GM18519 (cell line): ENCODE data around the gene GRHPR.
"Not testable (repeated sequence)": the region's sequence is repeated elsewhere in the genome, so short reads cannot be mapped to it uniquely, and the experiment has no call there.

Experiments used
- ATAC-seq: cut with Tn5 transposase; IDR thresholded peaks from one replicate; pipeline ENCODE4 v1.9.1; 2021; ENCODE audit warnings: mild to moderate bottlenecking, moderate library complexity; ENCODE audit not compliant: unreplicated experiment, low FRiP score

Gene GRHPR

DNA sequence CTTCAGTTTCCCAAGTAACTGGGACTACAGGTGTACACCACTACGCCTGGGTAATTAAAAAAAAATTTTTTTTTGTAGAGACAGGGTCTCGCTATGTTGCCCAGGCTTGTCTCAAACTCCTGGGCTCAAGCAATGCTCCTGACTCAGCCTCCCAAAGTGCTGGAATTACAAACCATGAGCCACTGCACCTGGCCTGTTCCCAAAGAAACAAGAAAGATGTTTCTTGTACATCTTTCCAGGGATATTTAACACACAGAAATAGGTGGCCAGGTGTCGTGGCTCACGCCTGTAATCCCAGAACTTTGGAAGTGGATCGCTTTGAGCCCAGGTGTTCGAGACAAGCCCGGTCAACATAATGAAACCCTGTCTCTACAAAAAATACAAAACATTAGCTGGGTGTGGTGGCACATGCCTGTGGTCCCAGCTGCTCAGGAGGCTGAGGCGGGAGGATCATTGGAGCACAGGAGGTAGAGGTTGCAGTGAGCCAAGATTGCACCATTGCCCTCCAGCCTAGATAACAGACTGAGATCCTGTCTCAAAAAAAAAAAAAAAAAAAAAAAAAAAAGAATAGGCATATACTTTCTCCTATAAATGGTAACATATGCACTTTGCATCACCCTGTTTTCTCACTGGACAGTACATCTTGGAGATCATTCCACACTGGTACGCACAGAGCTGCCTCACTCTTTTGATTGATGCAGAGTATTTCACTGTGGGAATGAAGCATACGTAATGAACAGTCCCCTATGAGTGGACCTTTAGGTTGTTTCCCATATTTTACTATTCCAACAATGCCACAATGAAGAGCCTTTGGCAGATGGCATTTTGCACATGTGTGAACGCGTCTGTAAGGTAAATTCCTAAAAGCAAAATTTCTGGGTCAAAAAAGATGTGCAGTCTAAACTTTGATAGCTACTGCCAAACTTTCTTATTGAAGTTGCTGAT lies 2.0 kb upstream of the GRHPR start:
- ATAC-seq, result no peak

DNA sequence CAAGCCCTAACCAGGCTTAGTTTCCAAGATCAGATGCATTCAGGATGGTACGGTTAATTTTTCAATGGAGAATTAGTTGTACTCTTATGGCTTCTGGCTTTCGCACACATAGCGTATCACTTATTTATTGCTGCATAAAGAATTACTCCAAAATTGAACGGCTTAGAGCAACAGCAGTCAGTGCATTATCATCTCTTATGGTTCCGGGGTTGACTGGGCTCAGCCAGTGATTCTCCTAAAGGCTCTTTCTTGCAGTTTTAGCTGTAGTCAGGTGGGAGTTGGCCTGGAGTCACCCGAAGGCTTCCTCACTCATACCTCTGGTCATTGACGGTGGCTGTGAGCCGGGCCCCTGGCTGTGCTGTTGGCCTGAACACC lies 595 bp upstream of the GRHPR start:
- ATAC-seq, result no peak

DNA sequence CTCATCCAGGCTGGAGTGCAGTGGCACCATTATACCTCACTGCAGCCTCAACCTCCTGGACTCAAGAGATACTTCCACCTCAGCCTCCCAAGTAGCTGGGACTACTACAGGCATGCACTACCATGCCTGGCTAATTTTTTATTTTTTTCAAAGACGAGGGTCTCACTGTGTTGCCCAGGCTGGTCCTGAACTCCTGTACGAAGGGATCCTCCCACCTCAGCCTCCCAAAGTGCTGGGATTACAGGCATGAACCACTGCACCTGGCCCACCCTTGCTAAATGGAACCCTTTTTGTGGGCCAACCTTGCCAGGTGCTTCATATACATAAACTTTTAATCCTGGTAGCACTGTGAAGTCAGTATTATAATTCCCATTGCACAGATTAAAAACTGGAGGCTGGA lies 1.0 kb downstream of the GRHPR start:
- no peak for ATAC-seq

DNA sequence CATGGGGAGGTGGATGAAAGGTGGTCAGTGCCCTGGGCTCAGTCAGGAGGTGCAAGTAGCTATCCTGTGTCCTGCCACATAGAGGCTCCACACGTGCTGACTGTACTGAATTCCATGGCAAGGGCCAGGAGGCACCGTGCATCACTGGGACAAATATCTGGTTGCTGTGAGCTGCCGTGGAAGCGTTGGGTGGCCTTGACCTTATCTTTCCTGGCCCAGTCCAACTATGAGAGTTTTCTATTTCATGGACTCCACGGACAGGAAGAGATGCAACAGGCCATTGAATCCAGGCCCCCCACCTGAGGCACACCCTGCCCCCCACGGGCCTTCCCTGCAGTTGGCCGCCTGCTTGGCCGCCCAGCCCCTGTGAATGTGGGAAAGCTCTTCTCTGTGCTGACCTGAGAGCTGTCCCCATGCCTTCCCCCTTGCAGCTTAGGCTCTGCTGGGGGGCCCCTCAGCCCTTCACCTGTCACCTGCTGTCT lies 1.7 kb downstream of the GRHPR start:
- ATAC-seq, result no peak

DNA sequence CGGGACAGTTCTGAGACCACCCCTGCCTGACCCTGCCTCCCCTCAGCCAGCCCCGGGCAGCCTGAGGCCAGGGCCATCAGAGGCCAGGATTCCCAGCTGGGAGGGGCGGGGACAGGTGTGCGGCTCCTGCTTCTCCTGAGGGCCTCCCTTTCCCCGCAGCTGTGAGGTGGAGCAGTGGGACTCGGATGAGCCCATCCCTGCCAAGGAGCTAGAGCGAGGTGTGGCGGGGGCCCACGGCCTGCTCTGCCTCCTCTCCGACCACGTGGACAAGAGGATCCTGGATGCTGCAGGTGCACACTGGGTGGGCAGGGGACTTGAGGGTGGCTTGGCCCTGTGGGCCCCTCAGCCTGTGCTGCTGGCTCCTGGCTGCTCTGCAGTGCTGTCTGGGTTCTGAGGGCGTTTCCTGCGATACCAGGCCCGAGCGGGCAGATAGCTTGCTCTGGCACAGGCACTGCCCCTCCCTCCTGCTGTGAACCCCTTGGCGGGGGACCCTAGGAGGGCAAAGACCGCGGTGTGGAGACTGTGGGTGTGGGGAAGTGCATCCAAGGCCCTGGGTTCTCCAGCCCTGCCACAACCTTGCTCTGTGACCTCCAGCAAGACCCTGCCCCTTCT lies 2.3 kb downstream of the GRHPR start:
- no peak for ATAC-seq

DNA sequence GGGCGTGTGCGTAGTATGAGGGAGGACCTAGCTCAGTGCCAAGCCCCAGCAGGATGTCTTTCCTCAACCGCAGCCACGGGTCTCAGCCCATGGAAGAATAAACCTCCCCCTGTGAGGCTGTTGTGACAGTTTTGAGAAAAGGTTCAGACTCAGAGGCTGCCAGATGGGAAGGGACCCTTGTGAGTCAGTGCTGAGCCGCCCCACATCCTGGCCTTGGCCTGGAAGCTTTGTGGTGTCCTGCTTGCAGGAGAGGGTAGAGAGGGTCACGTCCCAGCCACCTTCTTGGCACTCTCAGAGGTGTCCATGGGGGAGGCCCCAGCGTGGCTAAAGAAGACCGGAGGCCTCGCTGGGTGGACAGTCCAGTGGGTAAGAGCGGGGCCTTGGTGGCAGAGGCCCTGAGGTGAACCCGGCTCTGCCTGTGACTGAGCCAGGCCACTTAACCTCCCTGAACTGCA lies 2.8 kb downstream of the GRHPR start:
- ATAC-seq, result no peak

DNA sequence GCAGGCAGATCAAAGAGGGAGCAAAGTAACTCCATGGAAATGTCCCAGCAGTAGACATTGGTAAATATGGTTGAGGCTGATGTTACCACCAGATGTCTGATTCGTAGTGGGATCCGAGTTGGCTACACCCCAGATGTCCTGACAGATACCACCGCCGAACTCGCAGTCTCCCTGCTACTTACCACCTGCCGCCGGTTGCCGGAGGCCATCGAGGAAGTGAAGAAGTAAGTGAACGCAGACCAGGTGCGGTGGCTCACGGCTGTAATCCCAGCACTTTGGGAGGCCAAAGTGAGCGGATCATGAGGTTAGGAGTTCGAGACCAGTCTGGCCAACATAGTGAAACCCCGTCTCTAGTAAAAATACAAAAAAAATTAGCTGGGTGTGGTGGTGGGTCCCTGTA lies 3.9 kb downstream of the GRHPR start:
- not testable (repeated sequence) for ATAC-seq

DNA sequence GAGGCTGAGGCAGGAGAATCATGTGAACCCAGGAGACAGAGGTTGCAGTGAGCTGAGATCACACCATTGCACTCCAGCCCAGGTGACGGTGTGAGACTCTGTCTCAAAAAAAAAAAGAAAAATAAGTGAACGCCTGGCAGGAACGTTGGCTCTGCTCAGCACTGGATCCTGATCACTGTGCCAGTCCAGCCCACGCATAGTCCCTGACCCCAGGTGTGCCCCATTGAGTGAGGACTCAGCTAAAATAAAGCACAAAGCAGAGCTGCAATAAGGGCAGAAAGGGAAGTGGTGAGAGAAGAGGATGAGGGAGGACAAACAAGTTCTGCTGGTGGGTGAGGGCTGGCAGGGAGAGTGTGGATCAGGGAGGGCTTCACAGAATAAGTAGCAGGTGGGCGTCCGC lies 4.3 kb downstream of the GRHPR start:
- ATAC-seq, result no peak

DNA sequence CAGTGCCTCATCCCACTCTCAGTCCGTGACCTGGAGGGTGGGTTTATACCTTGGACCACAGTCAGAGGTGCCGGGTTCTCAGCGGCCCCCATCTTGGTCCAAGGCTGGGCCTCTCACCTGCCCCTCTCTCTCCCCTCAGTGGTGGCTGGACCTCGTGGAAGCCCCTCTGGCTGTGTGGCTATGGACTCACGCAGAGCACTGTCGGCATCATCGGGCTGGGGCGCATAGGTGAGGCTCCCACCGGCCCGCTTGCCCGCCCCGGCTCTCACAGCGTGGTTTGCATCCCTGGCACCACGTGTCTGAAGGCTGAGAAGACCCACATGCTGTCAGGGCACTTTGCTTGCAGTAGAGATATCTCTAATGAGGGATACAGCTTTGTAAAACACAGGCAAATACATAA lies 5.8 kb downstream of the GRHPR start:
- ATAC-seq, result no peak

DNA sequence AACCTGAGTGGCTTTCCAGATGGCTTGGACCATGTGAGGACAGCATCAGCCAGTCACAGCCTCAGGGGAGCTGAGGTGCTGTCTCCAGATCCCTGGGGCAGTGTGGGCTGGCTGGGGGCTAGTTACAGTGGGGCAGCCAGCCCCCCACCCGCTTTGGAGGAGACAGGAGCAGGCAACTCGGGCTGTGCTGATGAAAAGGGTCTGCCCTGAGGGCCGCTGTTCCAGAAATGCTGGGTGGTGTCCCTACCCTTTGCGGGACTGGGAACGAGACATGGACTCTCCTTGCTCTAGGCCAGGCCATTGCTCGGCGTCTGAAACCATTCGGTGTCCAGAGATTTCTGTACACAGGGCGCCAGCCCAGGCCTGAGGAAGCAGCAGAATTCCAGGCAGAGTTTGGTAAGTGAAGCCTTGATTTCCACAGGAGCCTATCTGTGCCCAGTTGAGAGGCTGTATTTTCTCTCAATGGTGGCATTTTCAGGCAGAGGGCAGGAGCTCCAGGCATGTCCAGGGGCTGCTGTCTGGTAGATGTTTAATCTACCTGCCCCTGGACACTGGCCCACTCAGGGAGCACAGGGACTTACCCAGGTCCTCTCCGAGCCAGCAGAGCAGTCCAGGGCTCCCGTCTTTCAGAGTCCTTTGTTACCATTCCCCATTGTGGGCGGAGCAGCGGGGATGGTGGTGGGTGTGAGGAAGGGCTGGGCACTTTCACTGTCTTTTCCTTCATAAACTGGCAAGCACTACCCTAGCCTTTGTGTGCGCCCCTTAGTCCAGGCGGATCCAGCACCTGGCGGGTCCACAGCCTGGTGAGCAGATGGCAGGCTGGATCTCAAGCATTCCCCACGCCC lies 7.2 kb downstream of the GRHPR start:
- ATAC-seq, result no peak

DNA sequence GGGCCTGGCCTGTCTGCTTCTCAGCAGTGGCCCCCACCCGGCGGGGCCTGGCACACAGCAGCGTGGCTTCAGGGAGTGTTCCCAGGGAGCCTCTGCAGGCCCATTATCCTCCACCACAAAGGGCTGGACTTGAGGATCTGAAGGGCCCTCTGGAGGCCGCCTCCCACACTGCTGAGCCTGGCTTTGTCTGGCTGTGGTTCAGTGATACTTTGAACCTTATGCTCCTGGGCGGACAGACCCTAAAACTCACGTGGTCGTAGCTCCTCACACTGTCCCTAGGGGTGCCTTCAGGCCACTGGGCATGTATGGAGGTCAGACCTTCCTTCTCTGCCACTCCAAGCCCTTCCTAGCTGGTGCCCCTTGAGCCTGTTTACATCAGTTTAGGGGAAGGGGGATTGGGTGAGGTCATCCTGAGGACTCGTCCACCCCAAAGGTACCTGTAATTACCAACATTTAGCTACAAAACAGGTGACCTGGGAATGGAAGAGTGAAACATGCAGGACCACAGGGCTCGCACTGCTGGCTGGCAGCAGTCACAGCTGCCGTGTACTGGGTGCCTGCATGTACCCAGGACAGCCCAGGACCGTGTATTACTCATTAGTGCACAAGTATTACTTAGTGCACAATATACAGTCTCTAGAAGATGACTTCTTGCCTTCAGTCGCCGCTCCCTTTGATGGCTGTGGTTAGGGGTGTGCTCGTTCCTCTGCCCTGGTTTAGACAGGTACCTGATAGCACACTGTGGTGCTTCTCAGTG lies 8.5 kb downstream of the GRHPR start:
- ATAC-seq, result no peak

DNA sequence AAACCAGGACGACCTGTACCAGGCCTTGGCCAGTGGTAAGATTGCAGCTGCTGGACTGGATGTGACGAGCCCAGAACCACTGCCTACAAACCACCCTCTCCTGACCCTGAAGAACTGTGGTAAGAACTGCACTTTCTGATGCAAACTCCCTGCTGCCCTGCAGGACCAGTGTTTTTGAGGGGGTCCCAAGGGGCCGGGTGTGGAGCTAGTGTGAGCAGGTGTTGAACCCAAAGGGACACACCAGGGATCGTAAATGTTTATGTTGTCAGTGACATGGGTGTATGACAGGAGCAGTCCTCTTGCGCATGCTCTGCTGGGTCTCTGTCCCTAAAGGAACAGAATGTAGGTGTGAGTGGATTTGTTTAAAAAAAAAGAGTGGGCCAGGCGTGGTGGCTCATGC lies 9.5 kb downstream of the GRHPR start:
- ATAC-seq, result no peak

DNA sequence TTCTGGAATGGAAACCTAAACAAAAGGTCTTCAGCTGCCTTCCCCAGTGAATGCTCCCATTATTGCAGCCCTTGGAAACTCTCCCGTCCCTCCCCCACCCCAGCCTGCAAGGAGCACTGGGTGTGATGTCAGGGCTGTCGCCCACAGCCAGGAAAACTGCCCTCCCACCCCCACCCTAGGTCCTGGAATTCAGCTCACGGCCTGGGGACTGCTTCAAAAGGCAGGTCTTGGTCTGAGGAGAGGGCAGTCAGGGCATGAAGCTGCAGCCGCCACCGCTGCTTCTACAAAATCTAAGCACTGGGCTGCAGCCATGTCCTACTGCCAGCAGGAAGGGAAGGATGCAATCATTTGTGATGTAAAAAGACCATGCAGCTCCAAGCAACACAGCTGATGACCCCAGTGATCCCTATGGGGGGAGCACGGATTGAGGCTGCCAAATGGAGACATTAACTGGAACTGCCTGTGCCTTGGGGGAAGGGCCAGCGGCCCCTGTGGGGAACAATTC lies 11.4 kb downstream of the GRHPR start:
- no peak for ATAC-seq

DNA sequence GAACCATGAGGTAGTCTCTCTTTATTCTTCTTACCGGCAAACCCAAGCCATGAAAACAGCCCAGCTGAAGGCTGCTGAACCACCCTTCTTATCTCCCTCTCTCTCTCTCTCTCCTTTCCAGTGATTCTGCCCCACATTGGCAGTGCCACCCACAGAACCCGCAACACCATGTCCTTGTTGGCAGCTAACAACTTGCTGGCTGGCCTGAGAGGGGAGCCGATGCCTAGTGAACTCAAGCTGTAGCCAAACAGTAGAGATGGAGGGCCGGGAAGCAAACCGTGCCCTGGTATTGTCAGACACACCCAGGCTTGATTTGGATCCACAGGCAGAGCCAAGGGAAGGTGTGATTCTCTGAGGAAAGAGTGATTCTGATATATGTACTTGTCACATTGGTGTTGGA lies 14.0 kb downstream of the GRHPR start:
- ATAC-seq, result no peak

DNA sequence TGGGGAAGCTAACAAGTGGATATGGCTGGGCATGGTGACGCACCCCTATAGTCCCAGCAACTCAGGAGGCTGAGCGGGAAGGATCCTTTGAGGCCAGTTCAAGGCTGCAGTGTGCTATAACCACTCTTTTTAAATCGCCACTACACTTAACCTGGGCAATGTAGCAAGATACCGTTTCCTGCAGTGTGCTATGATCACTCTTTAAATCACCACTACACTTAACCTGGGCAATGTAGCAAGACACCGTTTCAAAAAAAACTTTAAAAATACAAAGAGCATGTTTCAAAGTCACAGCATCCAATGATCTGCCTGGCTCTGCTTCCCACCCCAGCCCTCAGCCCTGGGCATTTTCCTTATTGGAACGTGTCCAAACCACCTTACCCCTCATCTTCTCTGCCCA lies 14.5 kb downstream of the GRHPR start:
- ATAC-seq, result no peak

DNA sequence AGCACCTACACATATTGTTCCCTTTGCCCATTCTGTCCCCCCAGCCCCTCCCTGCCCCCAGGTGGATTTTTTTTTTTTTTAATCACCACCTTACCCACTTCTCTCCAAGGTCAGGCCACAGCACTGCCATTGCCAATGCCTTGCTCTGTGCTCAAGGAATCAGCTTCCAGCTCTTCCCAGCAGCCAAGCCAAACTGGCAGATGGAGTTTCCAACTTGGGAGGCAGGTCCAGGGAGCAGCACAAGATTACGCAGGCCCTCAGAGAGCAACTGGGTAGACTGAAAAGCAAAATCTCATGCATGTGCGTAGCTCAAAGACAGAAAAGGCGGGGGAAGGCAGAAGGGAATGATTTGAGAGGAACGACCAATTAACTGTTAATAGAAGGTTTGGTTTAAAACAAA lies 15.1 kb downstream of the GRHPR start:
- ATAC-seq, result no peak

DNA sequence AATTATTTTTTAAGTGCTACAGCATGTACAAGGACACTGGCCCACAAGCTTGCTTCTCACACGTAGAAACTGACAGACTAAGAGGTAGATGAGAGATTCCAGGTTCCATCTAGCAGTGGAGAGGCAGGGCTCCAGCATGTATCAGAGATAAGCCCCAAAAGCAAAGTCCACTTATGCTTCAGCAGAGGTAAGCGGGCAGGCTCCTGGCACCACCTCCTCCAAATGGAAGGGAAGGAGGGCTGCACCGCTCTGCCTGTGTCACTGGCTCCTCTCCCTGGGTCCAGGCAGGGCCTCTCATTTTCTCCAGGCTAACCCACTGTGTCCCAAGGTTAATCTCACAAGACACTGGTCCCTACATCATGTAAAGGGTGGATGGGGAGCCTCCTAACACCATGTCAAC lies 15.9 kb downstream of the GRHPR start:
- ATAC-seq, result no peak

DNA sequence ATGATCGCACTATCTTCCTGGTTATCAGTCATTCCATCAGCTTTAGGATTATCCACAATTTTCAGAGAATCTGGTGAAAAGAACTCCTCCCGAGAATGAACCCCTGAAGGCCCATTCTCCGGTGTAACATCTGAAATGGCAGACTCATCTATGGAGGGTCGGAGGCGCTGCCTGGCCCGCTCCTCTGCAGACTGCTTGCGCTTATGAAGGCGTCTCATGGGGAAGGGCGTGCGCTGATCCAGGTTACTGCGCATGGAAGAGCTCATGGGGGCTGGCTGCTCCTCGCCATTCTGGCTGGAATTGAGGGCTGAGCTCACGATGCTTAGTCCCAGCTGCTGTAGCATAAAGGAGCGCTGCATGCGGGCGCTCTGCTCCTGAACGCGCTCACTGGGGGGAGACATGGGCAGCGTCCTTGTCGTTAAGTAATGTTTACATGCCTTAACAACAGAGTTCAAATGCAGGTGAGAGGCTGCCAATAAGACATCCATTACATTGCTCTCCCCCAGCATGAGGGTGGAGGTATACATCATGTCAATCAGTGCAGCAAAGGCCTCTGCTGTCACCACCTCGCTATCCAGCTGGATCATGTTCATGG lies 19.4 kb downstream of the GRHPR start:
- no peak for ATAC-seq

DNA sequence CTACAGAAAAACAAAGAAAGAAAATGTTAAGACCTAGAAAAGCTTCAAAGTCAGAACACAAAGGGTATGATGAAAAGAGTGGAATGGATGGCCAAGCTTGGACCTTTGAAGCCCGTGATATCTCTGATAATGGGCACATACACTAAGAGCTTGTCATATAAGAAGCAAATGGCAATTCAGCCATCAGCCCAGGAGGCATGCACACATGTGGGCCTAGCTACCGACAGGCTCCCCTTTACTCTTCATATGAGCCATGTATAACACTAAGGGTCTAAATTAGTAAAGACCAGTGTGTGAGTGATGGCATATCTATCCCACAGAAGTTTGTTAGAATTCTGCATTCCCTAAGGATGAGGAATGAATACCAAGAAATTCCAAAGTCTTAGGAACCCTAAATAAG lies 20.1 kb downstream of the GRHPR start:
- ATAC-seq, result no peak

DNA sequence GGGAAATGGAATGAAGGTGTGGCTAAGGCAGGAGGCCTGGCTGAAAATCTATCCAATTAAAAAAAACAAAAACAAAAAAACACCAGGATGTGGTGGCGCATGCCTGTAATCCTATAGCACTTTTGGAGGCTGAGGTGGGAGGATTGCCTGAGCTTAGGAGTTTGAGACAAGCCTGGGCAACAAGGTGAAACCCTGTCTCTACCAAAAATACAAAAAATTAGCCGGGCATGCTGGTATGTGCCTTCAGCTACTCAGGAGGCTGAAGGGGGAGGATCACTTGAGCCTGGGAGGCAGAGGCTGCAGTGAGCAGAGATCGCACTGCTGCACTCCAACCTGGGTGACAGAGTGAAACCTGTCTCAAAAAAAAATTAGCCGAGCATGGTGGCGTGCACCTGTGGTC lies 21.1 kb downstream of the GRHPR start:
- ATAC-seq, result no peak
